Measurements from ENCODE around the gene WDR90. TPM values are rescaled to one million over a fixed set of nuclear protein-coding genes. Genes with fewer than 3 reads are reported as not detected.
"Not testable (repeated sequence)": the region's sequence is repeated elsewhere in the genome, so short reads cannot be mapped to it uniquely, and the experiment has no call there.

The WDR90 gene
- total RNA-seq, 2 donors from 2014 or later, result 28.3 to 57.6 TPM

DNA sequence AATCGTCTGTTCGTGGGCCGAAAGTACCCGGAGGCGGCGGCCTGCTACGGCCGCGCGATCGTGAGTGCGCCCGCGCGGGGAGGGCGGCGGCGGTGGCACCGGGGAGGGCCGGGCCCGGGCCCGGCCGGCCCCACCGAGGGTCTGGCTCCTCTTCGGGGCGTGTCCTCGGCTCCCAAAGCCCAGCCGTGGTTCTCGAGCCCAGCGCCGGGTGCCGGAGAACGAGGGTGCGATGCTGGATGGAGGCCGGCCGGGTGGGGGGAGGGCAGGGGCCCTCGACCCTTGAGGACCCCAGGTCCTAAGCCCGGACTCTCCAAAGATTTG lies 31.4 kb downstream of the WDR90 start:
- DNase-seq (no peak), ATAC-seq (no peak)
- intact Hi-C loops (cut with DNase I, micrococcal nuclease), result no loop called here

DNA sequence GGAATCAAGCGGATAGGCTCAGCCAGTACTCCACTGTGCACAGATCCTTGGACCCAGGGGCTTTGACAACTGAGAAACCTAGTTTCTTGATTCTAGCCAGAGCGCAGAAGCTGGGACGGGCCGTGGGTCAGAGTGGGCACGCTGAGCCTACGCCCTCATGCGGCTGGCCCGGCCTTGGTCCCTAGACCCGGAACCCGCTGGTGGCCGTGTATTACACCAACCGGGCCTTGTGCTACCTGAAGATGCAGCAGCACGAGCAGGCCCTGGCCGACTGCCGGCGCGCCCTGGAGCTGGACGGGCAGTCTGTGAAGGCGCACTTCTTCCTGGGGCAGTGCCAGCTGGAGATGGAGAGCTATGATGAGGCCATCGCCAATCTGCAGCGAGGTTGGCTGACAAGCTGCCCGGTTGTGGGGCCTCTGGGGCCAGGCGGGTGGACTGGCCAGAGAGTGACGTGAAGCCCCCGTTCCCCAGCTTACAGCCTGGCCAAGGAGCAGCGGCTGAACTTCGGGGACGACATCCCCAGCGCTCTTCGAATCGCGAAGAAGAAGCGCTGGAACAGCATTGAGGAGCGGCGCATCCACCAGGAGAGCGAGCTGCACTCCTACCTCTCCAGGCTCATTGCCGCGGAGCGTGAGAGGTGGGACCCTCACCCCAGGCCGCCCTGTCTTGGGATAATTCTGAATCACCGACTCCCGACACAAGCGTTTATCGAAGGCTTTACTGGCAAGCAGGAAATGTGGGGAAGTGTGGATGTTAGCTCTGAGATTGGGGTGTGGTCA lies 32.0 kb downstream of the WDR90 start:
- intact Hi-C loops (cut with DNase I, micrococcal nuclease), result no loop called here
- ATAC-seq (no peak), DNase-seq (peak in 1 of 2 donors; percentile 65)

GRCh38 chr16:681746-682427 lies 32.7 kb downstream of the WDR90 start:
- no peak for DNase-seq
- intact Hi-C loops (cut with DNase I, micrococcal nuclease), result no loop called here
- ATAC-seq, result no peak

- ATAC-seq (no peak), DNase-seq (no peak)
- intact Hi-C loops (cut with DNase I, micrococcal nuclease), result no loop called here
Observed at GRCh38 chr16:682493-683395, 33.6 kb downstream of the WDR90 start.

DNA sequence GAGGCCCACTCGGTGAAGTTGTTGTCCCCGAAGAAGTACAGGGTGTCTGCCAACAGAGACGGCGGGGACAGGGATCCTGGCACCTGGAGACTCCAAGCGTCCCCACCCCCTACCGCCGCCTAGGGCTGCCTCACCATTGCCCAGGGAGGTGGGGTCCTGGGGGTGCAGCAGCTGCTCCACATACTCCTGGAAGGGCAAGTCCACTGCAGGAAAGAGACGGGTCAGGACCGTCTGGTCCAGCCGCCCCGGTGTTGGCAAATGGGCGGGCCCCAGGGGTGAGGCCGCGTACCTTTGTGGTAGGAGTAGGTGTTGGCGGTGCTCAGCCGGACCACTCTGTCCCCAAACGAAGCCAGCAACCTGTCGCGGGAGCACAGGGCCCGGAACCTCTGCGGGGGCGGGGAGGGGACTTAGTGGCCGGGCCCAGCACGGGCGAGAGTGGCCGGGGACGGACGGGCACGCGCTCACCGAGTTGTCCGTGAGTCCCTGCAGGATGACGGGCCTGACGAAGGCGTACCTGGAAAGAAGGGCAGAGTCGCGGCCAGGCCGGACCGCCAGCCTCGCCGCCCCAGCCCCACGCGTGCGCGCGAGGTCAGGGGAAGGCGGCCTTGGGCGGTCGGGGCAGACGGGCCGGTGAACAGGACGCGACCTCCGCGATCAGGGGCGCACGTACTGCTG lies 34.4 kb downstream of the WDR90 start:
- intact Hi-C loops (cut with DNase I, micrococcal nuclease), result no loop called here
- DNase-seq (no peak), ATAC-seq (no peak)

DNA sequence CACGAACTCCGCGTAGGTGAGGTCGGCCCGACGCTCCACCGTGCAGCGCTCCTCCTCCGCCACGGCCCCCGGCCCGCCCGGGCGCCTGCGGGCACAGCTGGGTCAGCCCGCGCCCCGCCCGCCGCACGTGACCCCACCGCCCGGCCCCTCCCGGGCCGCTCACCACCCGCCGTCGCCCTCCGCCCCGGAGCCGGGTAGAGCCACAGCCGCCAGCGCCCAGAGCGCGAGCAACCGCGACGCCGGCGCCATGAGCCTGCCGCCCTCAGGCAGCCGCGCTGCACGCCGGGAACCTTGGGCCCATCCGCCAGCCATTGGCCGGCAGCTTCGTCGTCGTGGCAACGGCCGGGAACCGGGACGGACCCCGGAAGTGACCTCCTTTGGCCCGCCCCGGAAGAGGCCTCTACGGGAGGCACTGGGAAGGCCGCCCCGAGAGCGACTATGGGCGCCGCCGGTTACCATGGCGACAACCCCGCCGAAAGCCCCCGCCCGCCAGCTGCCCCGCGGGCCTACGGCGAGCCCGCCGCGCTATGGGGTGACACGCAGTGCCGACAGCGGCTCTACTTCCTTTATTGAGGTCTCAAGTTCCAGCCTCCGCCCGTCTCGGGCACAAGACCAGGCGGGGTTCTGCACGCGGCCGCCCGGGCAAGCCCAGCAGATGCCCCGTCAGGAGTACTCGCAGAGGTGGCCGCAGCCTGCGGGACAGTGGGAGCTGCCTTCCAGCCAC lies 35.1 kb downstream of the WDR90 start, which contains the start of gene JMJD8:
Gene JMJD8 (minus strand): TSS at position 264 of the 724 bp plus-strand sequence. CDS start 15 bp downstream, at position 249.
- ATAC-seq (peak; percentile 69), DNase-seq (peak; percentile 97 to 99)
- intact Hi-C loops (cut with DNase I, micrococcal nuclease), result no loop called here

DNA sequence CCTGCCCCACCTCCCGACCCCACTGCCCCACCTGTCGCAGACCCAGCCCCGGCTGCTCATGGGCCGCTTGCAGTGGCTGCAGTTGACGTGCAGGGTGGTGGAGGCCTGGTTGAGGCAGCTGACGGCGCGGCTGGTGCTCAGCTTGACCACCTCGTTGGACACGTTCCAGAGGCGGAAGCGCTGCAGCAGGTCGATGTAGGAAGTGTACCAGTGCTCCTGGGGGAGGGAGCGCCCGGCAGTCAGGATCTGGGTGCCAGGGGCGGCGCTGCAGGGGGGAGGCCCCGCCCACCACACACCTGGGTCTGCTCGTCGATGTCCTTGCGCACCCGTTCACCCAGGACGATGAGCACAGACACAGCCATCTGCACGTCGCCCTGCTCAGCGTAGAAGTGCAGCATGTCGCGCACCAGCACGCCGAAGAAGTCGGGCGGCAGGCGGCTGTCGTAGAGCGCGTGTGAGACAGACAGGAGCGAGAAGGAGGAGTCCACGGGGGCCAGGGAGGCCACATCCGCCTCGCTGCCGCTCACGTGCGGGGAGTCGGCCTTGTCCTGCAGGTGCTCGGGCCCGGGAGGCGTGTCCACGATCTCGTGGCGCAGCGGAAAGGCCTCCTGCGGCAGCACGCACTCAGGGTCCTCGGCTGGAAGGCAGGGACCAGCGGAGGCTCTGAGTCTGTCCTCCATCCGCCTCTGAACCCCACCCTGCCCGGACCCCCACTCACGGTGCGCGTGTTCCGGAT lies 36.0 kb downstream of the WDR90 start:
- ATAC-seq, result no peak
- peak in 1 of 2 donors; percentile 46 for DNase-seq
- intact Hi-C loops (cut with DNase I, micrococcal nuclease), result no loop called here

DNA sequence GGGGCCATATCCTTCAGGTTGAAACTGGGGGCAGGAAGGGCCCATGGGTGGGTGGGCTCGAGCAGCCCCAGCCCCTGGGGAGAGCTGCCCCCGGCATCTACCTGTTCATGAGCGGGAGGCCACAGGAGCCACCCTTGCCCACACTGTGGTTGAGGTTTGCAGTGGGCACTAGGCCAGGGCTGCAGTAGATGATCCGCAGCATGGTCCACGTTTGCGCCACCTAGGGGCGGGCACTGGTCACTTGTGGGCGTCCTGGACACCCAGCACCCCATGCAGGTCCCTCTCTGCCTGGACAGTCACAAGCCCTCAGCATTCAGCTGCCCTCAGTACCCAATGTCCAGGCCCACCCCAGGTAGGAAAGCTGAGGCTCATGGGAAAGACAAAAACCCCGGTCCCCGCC lies 36.8 kb downstream of the WDR90 start:
- DNase-seq, result peak in 1 of 2 donors; percentile 72
- intact Hi-C loops (cut with DNase I, micrococcal nuclease), result no loop called here
- peak; percentile 13 for ATAC-seq

DNA sequence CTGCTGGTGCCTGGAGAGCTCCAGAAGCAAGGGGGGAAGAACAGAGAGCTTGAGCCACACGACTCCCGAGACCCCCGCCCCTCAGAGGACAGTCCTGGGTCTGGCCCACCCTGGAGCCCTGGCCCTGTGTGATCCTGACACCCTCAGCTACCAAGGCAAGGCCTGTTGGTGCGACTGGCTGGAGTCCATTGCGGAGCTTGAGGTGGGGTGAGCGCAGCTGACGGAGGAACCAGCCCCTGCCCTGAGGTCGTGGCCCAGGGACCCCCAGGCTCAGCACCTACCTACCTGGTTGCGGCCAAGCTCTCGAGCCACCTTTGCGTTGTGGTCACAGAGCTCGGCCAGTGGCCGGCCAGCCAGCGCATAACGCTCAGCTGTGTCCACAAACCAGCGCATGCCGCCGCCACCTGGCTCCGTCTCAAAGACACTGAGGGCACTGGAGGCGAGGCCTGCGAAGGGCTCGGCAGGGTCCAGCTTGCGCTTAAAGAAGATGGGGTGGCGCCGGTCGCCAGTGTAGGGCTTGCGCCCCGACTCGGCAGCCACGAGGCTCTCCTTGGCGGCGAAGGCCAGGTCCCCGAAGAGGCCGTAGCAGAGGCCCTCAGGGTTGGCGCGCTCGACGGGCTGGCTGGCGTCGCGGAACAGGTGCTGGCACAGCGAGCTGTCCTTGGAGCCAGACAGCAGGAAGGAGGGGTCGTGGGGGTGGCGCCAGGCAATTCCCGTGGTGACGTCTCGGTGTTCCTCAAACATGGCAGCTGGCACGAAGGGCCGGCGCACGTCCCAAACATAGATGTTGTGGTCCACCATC lies 37.5 kb downstream of the WDR90 start:
- DNase-seq, result no peak
- ATAC-seq, result no peak
- intact Hi-C loops (cut with DNase I, micrococcal nuclease), result no loop called here

- no peak for ATAC-seq
- DNase-seq, result no peak
- intact Hi-C loops (cut with DNase I, micrococcal nuclease), result no loop called here
Observed at GRCh38 chr16:687499-687898, 38.3 kb downstream of the WDR90 start.

DNA sequence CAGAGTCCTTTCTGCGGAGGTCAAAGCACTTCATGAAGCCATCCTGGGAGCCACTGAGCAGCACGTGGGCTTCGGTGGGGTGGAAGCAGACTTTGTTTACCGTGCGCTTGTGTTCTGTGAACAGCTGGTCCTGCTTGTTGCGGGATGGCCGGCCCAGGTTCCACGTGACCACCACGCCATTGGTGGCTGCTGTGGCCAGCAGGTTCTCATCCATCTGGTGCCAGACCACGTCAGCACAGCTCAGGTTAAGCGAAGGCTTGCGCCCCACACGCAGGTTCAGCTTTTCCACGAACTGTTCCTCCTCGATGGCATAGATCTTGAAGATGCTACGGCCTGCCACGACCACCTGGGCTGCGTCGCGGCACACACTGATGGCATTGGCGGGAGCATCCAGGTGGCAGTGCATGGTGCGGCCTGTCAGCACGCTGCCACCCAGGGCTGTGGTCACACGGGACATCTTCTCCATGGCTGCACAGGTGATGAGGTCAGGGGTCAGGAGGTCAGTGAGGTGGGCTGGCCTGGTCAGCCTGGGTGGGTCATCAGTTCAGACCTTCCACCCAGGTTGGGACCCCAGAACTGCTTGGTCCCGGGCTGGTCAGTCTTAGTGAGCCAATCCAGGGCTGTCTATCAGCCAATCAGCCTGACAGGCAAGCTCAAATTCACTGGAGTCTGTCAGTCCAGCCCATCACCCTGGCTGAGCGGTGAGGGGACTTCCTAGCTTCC lies 40.2 kb downstream of the WDR90 start:
- DNase-seq, result no peak
- intact Hi-C loops (cut with DNase I, micrococcal nuclease), result no loop called here
- ATAC-seq, result peak; percentile 1

DNA sequence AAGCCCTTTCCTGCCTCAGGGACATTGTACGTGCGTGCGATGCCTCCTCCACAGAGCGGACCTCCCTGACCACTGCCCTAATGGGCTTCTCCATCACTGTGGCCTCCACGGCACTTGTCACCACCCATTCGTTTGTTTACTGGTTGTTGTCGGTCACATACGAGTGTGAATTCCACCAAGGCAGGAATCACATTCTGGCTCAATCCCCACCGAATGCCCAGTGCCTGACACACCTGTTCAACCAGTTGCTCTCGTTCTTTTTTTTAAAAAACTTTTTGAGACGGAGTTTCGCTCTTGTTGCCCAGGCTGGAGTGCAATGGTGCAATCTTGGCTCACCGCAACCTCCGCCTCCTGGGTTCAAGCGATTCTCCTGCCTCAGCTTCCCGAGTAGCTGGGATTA lies 42.1 kb downstream of the WDR90 start:
- DNase-seq; intact Hi-C loops (cut with DNase I, micrococcal nuclease); ATAC-seq: not testable (repeated sequence)

DNA sequence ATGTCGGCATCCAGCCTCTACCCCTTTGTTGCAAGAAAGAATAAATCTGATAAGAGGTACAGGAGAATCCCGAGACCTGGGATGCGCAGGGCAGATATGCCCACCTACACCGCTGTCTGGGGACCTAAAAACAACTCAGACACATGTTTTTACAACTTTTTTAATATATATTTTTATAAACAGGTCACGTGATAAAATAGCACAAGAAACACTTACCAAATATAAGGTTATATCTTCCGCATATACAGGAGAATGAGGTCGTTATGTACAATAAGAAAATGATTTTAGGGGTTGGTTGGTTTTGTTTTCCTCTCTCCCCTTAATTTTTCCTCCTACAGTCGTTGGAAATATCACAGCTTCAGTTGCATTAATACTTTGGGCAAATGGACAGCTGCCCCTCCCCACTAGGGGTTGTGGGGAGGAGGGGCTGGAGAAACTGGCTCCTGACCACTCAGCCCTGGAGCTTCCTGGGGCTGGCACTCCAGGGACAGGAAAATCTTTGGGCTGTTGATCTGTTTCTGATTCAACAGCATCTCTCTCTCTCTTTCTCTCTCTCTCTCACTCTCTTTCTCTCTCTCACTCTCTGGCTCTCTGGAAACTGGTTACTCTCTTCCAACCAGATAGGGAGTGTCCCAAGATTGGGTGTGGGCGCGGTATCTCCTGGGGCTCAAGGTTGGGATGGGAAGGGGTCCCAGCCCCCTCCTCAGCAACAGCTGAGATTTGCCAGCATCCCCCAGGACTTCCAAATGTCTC lies 43.4 kb downstream of the WDR90 start:
- intact Hi-C loops (cut with DNase I, micrococcal nuclease), result no loop called here
- ATAC-seq (no peak), DNase-seq (no peak)

GRCh38 chr16:693364-693763 lies 44.2 kb downstream of the WDR90 start:
- ATAC-seq, result no peak
- intact Hi-C loops (cut with DNase I, micrococcal nuclease), result no loop called here
- DNase-seq, result no peak

GRCh38 chr16:693766-694165 lies 44.6 kb downstream of the WDR90 start:
- DNase-seq (no peak), ATAC-seq (no peak)
- intact Hi-C loops (cut with DNase I, micrococcal nuclease), result no loop called here
